Neural progenitor cell (in vitro differentiated cells): Measurements from ENCODE around the gene RYR3. TPM values are rescaled to one million over a fixed set of nuclear protein-coding genes. Genes with fewer than 3 reads are reported as not detected.

Source experiments
- DNase-seq: peaks from one replicate; pipeline ENCODE4 v3.0.0-alpha.2; 2016; ENCODE audit warnings: low spot score
- H2AFZ ChIP-seq: fragments of 200-600 bp; sonication (generic); replicated peaks from 2 replicates; pipeline ENCODE4 v1.6.1; 2016; ENCODE audit warnings: antibody characterized with exemption
- H3F3A ChIP-seq: fragments of 200-600 bp; sonication (generic); 2 replicates; pipeline ENCODE4 v1.6.1; 2016; ENCODE audit warnings: antibody characterized with exemption, low read depth
- H3K27ac ChIP-seq: fragments of 200-600 bp; sonication (generic); 2 replicates; pipeline ENCODE4 v1.5.1; 2016; ENCODE audit warnings: mild to moderate bottlenecking
- H3K27me3 ChIP-seq: fragments of 200-600 bp; sonication (generic); 2 replicates; pipeline ENCODE4 v1.6.1; 2016; ENCODE audit warnings: mild to moderate bottlenecking, moderate library complexity
- H3K36me3 ChIP-seq: fragments of 200-600 bp; sonication (generic); 2 replicates; pipeline ENCODE4 v1.5.1; 2016
- H3K4me1 ChIP-seq: fragments of 200-600 bp; sonication (generic); 2 replicates; pipeline ENCODE4 v1.6.1; 2016; ENCODE audit warnings: mixed run types
- H3K4me2 ChIP-seq: fragments of 200-600 bp; sonication (generic); 2 replicates; pipeline ENCODE4 v1.6.1; 2016
- H3K4me3 ChIP-seq: fragments of 200-600 bp; sonication (generic); 2 replicates; pipeline ENCODE4 v1.5.1; 2016
- H3K79me2 ChIP-seq: fragments of 200-600 bp; sonication (generic); 2 replicates; pipeline ENCODE4 v1.6.1; 2016; ENCODE audit warnings: low read depth
- H3K9ac ChIP-seq: fragments of 200-600 bp; sonication (generic); 2 replicates; pipeline ENCODE4 v1.6.1; 2016
- H3K9me3 ChIP-seq: fragments of 200-600 bp; sonication (generic); 2 replicates; pipeline ENCODE4 v1.5.1; 2016; ENCODE audit warnings: low read depth
- H4K20me1 ChIP-seq: fragments of 200-600 bp; sonication (generic); 2 replicates; pipeline ENCODE4 v1.6.1; 2016; ENCODE audit warnings: low read depth
- H3K27ac Mint-ChIP-seq: 3 replicates; pipeline ENCODE4 v1.8.0; 2021; ENCODE audit warnings: mixed read lengths
- H3K27me3 Mint-ChIP-seq: 2 replicates; pipeline ENCODE4 v1.8.0; 2022; ENCODE audit warnings: low read depth, mild to moderate bottlenecking, inconsistent platforms, moderate library complexity, mixed read lengths; ENCODE audit not compliant: insufficient read depth
- H3K36me3 Mint-ChIP-seq: 3 replicates; pipeline ENCODE4 v1.8.0; 2021; ENCODE audit warnings: mixed read lengths
- H3K4me1 Mint-ChIP-seq: 3 replicates; pipeline ENCODE4 v1.8.0; 2021; ENCODE audit warnings: mixed read lengths
- H3K4me3 Mint-ChIP-seq: 3 replicates; pipeline ENCODE4 v1.8.0; 2021; ENCODE audit warnings: mild to moderate bottlenecking, moderate library complexity, mixed read lengths
- H3K9me3 Mint-ChIP-seq: 3 replicates; pipeline ENCODE4 v1.8.0; 2020; ENCODE audit warnings: mixed read lengths
- CTCF ChIP-seq: fragments of 200-600 bp; sonication (generic); IDR thresholded peaks from 2 replicates; pipeline ENCODE4 v1.5.1; 2017; ENCODE audit warnings: antibody characterized with exemption, mild to moderate bottlenecking
- EZH2 ChIP-seq: fragments of 200-600 bp; sonication (generic); IDR thresholded peaks from 2 replicates; pipeline ENCODE4 v1.6.1; 2017; ENCODE audit warnings: antibody characterized with exemption, mild to moderate bottlenecking, moderate library complexity
- EZH2phosphoT487 ChIP-seq: fragments of 200-600 bp; sonication (generic); IDR thresholded peaks from 2 replicates; pipeline ENCODE4 v1.6.1; 2017; ENCODE audit warnings: antibody characterized with exemption
- total RNA-seq: library from RNA; depleted of rRNA; stranded (reverse); fragments of >200 nt; gene quantifications from 2 replicates; pipeline ENCODE4 v1.2.3, GENCODE V29; 2015; ENCODE audit warnings: low replicate concordance

Gene RYR3
- total RNA-seq, 1 donor from 2014 or later: 2.1 TPM

GRCh38 chr15:33343275-33343674 lies 32.5 kb downstream of the RYR3 start:
- Histone ChIP-seq H3K27me3 (no peaks in the 10 kb centered on the region), H3K4me3 (no peak overlapping the region), H2AFZ (no peak overlapping the region), H3K4me2 (peak overlapping the region; percentile 1), H3F3A (no peaks in the 10 kb centered on the region), H3K79me2 (no peaks in the 10 kb centered on the region), H3K27ac (no peak overlapping the region), H3K9me3 (no peaks in the 10 kb centered on the region), H3K9ac (no peak overlapping the region), H3K4me1 (peaks cover 19% of the 10 kb centered on the region), H4K20me1 (no peaks in the 10 kb centered on the region), H3K36me3 (no peaks in the 10 kb centered on the region)
- peaks cover 6% of the 10 kb centered on the region for H3K9me3 Mint-ChIP-seq
- DNase-seq: no peak
- H3K36me3 Mint-ChIP-seq: no peaks in the 10 kb centered on the region
- TF ChIP-seq EZH2: no peak
- H3K4me1 Mint-ChIP-seq: peaks cover 10% of the 10 kb centered on the region
- no peak overlapping the region for H3K27ac Mint-ChIP-seq
- no peak overlapping the region for H3K4me3 Mint-ChIP-seq
- H3K27me3 Mint-ChIP-seq: peaks cover 3% of the 10 kb centered on the region

GRCh38 chr15:33344111-33344510 lies 33.3 kb downstream of the RYR3 start:
- H3K9me3 Mint-ChIP-seq: peaks cover 4% of the 10 kb centered on the region
- no peaks in the 10 kb centered on the region for H3K9me3 ChIP-seq
- H2AFZ ChIP-seq: no peak overlapping the region
- H3K36me3 Mint-ChIP-seq: no peaks in the 10 kb centered on the region
- no peaks in the 10 kb centered on the region for H4K20me1 ChIP-seq
- no peak overlapping the region for H3K27ac Mint-ChIP-seq
- TF ChIP-seq EZH2phosphoT487 (no peak), CTCF (no peak), EZH2 (no peak)
- no peaks in the 10 kb centered on the region for H3K27me3 Mint-ChIP-seq
- H3K36me3 ChIP-seq: no peaks in the 10 kb centered on the region
- no peaks in the 10 kb centered on the region for H3K27me3 ChIP-seq
- no peak overlapping the region for H3K4me2 ChIP-seq
- H3K4me3 Mint-ChIP-seq: no peak overlapping the region
- H3K4me3 ChIP-seq: no peak overlapping the region
- peaks cover 19% of the 10 kb centered on the region for H3K4me1 ChIP-seq
- no peaks in the 10 kb centered on the region for H3F3A ChIP-seq
- DNase-seq: no peak
- H3K4me1 Mint-ChIP-seq: peaks cover 10% of the 10 kb centered on the region
- H3K79me2 ChIP-seq: no peaks in the 10 kb centered on the region
- H3K27ac ChIP-seq: no peak overlapping the region
- H3K9ac ChIP-seq: no peak overlapping the region

GRCh38 chr15:33344530-33344929 lies 33.8 kb downstream of the RYR3 start:
- Mint-ChIP-seq H3K27ac (no peak overlapping the region), H3K36me3 (no peaks in the 10 kb centered on the region), H3K4me3 (no peak overlapping the region), H3K9me3 (peaks cover 2% of the 10 kb centered on the region), H3K4me1 (peaks cover 10% of the 10 kb centered on the region), H3K27me3 (no peaks in the 10 kb centered on the region)
- Histone ChIP-seq H3K36me3 (no peaks in the 10 kb centered on the region), H3K4me2 (no peak overlapping the region), H3F3A (no peaks in the 10 kb centered on the region), H3K4me3 (no peak overlapping the region), H3K4me1 (peaks cover 19% of the 10 kb centered on the region), H3K9me3 (no peaks in the 10 kb centered on the region), H3K27ac (no peak overlapping the region), H2AFZ (no peak overlapping the region), H3K9ac (no peak overlapping the region), H3K27me3 (no peaks in the 10 kb centered on the region), H3K79me2 (no peaks in the 10 kb centered on the region), H4K20me1 (no peaks in the 10 kb centered on the region)
- TF ChIP-seq EZH2phosphoT487 (no peak), EZH2 (no peak), CTCF (no peak)
- no peak for DNase-seq

- H3K9me3 Mint-ChIP-seq: no peaks in the 10 kb centered on the region
Measured at GRCh38 chr15:33354411-33354810, 43.6 kb downstream of the RYR3 start.

More at GRCh38 chr15:33354411-33354810, 43.6 kb downstream of the RYR3 start:
- H3K36me3 ChIP-seq: no peaks in the 10 kb centered on the region
- H3K4me2 ChIP-seq: no peak overlapping the region
- H3K79me2 ChIP-seq: no peaks in the 10 kb centered on the region
- H3K4me1 ChIP-seq: peaks cover 48% of the 10 kb centered on the region
- Mint-ChIP-seq H3K36me3 (no peaks in the 10 kb centered on the region), H3K27ac (peak overlapping the region; percentile 62), H3K4me1 (peaks cover 32% of the 10 kb centered on the region), H3K27me3 (no peaks in the 10 kb centered on the region), H3K4me3 (no peak overlapping the region)
- H2AFZ ChIP-seq: no peak overlapping the region
- no peak overlapping the region for H3K27ac ChIP-seq
- no peak for DNase-seq
- peaks cover 21% of the 10 kb centered on the region for H3F3A ChIP-seq
- TF ChIP-seq CTCF (no peak), EZH2phosphoT487 (no peak), EZH2 (no peak)
- no peaks in the 10 kb centered on the region for H3K9me3 ChIP-seq
- H4K20me1 ChIP-seq: no peaks in the 10 kb centered on the region
- no peak overlapping the region for H3K4me3 ChIP-seq
- H3K27me3 ChIP-seq: no peaks in the 10 kb centered on the region
- no peak overlapping the region for H3K9ac ChIP-seq
